Anterior cingulate cortex (tissue), 58 donors: ENCODE results near the gene CEACAM19.

Experiments used
- DNase-seq, 58 donors: peaks; one replicate each; lab custom pipeline; 2025; lab: John Stamatoyannopoulos, UW

CEACAM19 gene

GRCh38 chr19:44644402-44645016, 26.8 kb upstream of the CEACAM19 start:
- peak in 3 of 58 donors; percentile 13 to 23 (median 21) for DNase-seq

GRCh38 chr19:44645407-44646048, 25.8 kb upstream of the CEACAM19 start:
- no peak for DNase-seq

- no peak for DNase-seq
Observed at GRCh38 chr19:44646049-44646416, 25.2 kb upstream of the CEACAM19 start.

- DNase-seq, result no peak
Observed at GRCh38 chr19:44647144-44647543, 24.1 kb upstream of the CEACAM19 start.

- DNase-seq, result no peak
Observed at GRCh38 chr19:44648631-44649251, 22.5 kb upstream of the CEACAM19 start.

GRCh38 chr19:44649578-44650145, 21.6 kb upstream of the CEACAM19 start:
- no peak for DNase-seq

GRCh38 chr19:44653343-44653742, 17.9 kb upstream of the CEACAM19 start:
- DNase-seq, result no peak

GRCh38 chr19:44653977-44654774, 17.1 kb upstream of the CEACAM19 start:
- peak in 23 of 58 donors; percentile 2 to 51 (median 8) for DNase-seq

- DNase-seq, result peak in 26 of 58 donors; percentile 1 to 56 (median 14)
Observed at GRCh38 chr19:44657211-44657921, 13.9 kb upstream of the CEACAM19 start.

GRCh38 chr19:44658069-44658733, 13.1 kb upstream of the CEACAM19 start:
- no peak for DNase-seq

- DNase-seq, result no peak
Observed at GRCh38 chr19:44660081-44660480, 11.2 kb upstream of the CEACAM19 start.

- DNase-seq, result no peak
Observed at GRCh38 chr19:44661205-44661604, 10.1 kb upstream of the CEACAM19 start.

GRCh38 chr19:44661904-44662303, 9.4 kb upstream of the CEACAM19 start:
- no peak for DNase-seq

GRCh38 chr19:44662691-44663385, 8.4 kb upstream of the CEACAM19 start:
- peak in 7 of 58 donors; percentile 1 to 18 (median 5) for DNase-seq

- no peak for DNase-seq
Observed at GRCh38 chr19:44663996-44664395, 7.3 kb upstream of the CEACAM19 start.

- no peak for DNase-seq
Observed at GRCh38 chr19:44664976-44665375, 6.3 kb upstream of the CEACAM19 start.

GRCh38 chr19:44666852-44667556, 4.3 kb upstream of the CEACAM19 start:
- no peak for DNase-seq
